Measurements from ENCODE around the gene CLUH.

The CLUH gene

GRCh38 chr17:2721603-2722002, 10.0 kb upstream of the CLUH start:
- no peak for DNase-seq (ENCODE audit: low read depth)

DNA sequence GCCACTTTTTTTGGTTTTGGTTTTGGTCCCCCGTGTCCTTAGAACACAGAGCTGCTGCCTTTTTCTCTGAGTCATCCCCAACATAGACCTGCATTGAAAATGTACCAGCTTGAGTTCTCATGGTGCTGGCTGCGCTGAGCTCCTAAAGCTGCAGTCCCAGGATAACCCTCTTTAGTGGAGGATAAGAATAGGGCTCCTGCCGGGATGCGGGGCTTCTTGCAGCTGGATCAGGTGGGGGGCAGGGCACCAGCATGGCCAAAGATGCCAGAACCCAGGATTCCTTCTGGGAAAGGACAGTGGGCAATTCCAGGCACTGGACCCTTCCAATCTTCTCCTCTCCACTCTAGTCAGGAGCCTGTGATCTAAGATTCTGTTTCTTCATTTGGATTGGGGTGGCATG, 8.3 kb upstream of the CLUH start:
- DNase-seq (ENCODE audit: low read depth): no peak

- no peak for DNase-seq (ENCODE audit: low read depth)
Measured at GRCh38 chr17:2718150-2718938, 6.8 kb upstream of the CLUH start.

GRCh38 chr17:2716649-2717048, 5.1 kb upstream of the CLUH start:
- no peak for DNase-seq (ENCODE audit: low read depth)

DNA sequence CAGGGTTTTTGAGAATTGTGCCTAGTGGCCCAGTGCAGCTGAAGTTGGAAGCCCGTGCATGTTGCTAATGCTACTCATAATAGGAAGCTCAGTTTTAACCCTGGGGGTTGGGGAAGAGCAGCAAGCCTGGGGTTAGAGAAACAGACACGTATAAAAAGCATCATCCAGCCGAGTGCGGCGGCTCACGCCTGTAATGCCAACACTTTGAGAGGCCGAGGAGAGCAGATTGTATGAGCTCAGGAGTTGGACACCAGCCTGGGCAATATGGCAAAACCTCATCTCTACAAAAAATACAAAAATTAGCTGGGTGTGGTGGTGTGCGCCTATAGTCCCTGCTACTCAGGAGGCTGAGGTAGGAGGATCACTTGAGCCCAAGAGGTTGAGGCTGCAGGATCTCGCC, 2.3 kb upstream of the CLUH start:
- DNase-seq (ENCODE audit: low read depth): no peak

GRCh38 chr17:2712300-2713043, 908 bp upstream of the CLUH start:
- no peak for DNase-seq (ENCODE audit: low read depth)

DNA sequence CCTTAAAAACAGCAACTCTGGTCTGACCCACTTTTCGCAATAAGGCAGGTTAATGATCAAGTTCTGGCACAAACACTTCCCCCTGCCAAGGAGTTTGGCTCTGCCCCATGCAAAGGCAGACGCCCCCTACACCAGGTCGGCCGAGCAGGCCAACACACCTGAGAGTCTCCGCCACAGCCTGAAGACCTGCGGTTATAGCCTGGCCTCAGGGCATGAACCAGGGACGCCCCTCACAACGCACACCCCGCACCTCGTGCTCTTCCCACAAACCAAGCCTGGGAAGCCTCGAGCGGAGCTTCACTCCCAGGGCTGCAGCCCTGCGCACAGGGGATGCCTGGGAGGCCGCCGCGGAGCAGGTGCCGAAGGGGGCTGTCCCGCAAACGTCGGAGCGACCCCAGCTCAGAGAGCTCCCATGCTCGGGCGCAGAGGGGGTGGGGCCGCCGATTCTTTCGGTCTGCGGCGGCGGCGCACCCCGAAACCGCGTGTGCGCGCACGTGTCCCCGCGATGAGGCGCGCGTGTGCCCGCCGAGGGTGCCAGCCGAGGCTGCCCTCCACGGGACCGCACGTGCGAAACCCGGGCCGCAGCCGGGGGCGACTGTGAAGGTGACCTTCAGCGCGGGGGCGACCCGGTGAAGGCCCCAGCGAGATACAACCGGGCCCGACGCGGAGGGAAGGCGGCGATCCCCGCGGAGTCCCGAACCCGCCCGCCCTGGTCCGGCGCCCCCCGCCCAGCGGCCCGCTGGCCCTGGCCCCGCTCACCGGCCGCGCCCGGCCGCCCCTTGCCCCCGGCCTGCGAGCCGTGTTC, 559 bp downstream of the CLUH start:
- DNase-seq (ENCODE audit: low read depth): peak; percentile 25

- no peak for DNase-seq (ENCODE audit: low read depth)
Measured at GRCh38 chr17:2710071-2710802, 1.3 kb downstream of the CLUH start.

- no peak for DNase-seq (ENCODE audit: low read depth)
Measured at GRCh38 chr17:2709183-2709661, 2.3 kb downstream of the CLUH start.

DNA sequence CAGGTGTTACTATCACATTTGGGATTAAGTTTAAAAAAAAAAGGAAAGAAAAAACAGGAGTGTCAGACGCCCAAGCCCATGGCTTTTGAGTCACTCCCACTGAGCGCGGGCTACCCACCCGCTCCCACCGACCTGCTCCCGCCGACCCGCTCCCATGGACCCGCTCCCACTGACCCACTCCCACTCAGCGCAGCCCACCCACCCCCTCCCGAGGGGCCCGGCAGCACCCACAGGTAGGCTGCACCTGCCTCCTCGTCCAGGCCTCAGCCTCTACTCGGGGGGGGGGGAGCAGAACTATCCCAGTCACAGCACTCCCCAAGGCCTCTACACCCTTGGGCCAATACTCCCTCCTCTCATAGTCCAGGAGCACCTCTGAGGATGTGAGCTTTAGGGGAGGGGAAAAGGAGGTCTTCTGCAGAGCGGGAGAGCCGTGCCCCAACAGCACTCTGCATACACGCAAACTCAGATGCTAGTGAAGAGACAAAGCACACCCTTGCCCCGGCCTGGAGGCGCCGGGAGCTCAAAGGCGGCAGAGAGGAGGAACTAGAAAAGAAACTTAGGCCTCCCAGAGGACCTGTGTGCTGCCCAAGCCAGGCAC, 2.9 kb downstream of the CLUH start:
- no peak for DNase-seq (ENCODE audit: low read depth)

DNA sequence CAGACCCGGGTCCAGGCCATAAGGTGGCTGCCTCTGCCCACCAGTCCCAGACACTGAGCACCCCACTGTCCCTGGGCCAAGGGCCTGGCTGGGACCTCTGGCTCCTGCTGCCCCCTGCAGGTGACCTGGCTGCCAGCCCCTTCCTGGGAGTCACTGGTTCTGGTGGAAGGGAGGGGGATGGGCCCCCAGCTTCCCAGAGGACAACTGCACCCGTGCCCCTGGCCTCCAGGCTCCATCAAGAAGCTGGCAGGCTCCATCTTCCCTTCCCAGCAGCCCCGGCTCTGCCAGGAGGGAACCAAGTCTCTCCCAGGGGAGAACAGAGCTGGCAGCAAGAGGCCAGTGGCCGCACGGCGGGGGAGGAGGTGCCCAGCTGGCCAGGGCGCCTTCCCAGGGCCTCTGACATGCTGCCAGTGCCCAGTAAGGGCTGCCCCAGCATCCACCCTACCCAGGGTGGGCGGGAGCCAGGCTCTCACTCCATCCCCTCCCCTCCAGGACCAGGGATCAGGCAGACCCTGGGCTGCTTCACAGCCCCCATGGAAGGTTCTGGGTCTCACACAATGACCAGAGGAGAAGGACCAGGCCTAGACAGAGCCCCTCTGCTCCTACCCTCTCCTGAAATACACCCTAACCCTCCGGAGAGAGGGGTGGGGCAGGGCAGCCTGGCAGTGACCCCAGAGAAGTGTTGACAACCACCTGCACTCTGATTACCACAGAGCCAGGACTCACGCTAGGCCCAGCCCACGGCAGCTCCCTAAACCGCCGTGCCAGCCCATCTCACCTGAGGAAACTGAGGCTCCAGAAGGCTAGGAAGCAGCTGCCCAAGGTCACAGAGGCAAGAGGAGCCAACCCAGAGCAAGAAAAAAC, 3.6 kb downstream of the CLUH start:
- DNase-seq (ENCODE audit: low read depth): no peak

GRCh38 chr17:2706911-2707510, 4.6 kb downstream of the CLUH start:
- no peak for DNase-seq (ENCODE audit: low read depth)

GRCh38 chr17:2705888-2706795, 5.4 kb downstream of the CLUH start:
- DNase-seq (ENCODE audit: low read depth): no peak

DNA sequence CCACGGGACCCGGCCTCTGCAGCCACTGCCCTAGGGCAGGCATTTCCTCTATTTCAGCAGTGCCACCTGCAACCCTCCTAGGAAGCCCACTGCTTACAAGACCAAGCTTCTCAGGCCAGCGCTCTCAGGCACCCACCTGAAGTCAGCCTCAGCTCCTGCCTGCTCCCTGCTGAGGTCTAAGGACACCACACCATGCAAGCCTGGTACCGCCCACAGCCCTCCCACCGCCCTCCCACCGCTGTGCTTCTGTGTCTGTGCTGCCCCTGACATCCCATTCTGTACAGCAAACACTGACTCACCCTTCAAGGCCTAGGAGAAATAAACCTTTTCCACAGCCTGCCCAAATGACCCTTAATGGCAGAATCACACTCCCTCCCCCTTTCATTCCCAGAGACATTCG, 6.3 kb downstream of the CLUH start:
- peak; percentile 81 for DNase-seq (ENCODE audit: low read depth)

DNA sequence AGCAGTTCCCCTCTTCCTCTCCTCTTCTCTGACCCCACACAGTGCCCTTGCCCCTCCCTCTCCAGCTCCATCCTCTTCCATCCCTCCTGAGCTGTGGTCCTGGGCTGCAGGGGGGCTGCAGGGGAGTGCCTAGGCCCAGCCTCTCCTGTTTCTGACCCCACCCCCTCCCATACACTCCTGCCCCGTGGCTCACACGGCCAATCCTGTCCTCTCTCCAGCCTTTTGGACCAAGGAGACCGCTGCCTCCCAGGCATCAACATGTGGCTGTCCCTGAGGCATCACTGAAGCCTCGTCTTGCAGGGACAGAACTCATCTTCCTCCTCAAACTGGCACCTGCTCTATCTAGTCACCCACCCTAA, 6.7 kb downstream of the CLUH start:
- DNase-seq (ENCODE audit: low read depth): no peak

- no peak for DNase-seq (ENCODE audit: low read depth)
Measured at GRCh38 chr17:2704031-2704889, 7.3 kb downstream of the CLUH start.

DNA sequence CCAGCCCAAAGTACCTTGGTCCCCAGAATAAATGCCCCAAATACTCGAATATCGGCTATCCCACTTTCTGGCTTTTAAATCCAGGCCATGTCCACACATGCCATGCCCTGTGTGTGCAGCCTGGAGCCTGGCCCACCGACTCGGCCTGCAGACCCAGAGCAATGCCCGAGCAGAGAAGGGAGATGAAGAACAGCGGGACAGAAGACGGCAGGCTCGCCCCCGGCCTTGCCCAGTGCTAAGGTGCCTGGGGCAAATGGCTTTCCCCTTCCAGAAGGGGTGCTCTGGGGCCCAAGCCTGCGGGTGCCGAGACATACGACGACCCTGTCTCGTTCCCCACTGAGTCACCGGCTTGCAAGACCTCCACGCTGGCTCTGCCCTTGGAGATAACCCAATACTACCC, 8.0 kb downstream of the CLUH start:
- no peak for DNase-seq (ENCODE audit: low read depth)

- no peak for DNase-seq (ENCODE audit: low read depth)
Measured at GRCh38 chr17:2703181-2703580, 8.4 kb downstream of the CLUH start.

Data from amniotic epithelial cell (primary cell).